Measurements from ENCODE around the gene AKIRIN2. TPM values are rescaled to one million over a fixed set of nuclear protein-coding genes. Genes with fewer than 3 reads are reported as not detected.

The AKIRIN2 gene
- total RNA-seq, 1 donor from 2014 or later, result 34.1 TPM

GRCh38 chr6:87741001-87741650 lies 39.1 kb upstream of the AKIRIN2 start:
- TF ChIP-seq, protein P1, sequence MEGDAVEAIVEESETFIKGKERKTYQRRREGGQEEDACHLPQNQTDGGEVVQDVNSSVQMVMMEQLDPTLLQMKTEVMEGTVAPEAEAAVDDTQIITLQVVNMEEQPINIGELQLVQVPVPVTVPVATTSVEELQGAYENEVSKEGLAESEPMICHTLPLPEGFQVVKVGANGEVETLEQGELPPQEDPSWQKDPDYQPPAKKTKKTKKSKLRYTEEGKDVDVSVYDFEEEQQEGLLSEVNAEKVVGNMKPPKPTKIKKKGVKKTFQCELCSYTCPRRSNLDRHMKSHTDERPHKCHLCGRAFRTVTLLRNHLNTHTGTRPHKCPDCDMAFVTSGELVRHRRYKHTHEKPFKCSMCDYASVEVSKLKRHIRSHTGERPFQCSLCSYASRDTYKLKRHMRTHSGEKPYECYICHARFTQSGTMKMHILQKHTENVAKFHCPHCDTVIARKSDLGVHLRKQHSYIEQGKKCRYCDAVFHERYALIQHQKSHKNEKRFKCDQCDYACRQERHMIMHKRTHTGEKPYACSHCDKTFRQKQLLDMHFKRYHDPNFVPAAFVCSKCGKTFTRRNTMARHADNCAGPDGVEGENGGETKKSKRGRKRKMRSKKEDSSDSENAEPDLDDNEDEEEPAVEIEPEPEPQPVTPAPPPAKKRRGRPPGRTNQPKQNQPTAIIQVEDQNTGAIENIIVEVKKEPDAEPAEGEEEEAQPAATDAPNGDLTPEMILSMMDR (IDR thresholded peaks at IDR 0.05; ENCODE audit: insufficient read depth, low read length, poor library complexity, severe bottlenecking), result no peak
- DNase-seq (ENCODE audit: low read depth), result no peak
- H3K36me3 ChIP-seq (ENCODE audit: control insufficient read depth, insufficient read depth, low read length), result no peaks in the 10 kb centered on the region
- no peaks in the 10 kb centered on the region for H3K27me3 ChIP-seq (ENCODE audit: control insufficient read depth, insufficient read depth, low read length)
- no peak overlapping the region for H3K4me3 ChIP-seq (ENCODE audit: low read depth, low read length)

DNA sequence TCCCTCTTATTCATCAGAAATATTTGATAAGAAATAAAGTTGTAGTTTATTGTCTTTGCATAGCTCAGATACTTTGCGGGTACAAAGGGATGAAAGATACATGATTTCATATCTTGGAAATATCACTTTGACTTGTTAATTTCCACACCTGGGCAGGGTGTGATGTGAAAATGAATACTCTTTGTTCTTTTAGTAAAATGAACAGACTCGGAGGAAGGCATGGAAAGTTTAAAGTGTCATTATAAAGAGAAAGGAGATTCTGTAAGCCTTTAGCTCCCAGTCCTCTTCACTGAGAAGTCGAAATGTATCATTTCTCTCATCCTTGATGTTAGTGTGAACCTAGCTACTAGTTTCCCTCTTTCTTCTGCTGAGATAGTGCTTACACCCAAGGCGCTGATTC lies 36.7 kb upstream of the AKIRIN2 start:
- Histone ChIP-seq H3K4me3 (ENCODE audit: low read depth, low read length) (no peak overlapping the region), H3K36me3 (ENCODE audit: control insufficient read depth, insufficient read depth, low read length) (no peaks in the 10 kb centered on the region), H3K27me3 (ENCODE audit: control insufficient read depth, insufficient read depth, low read length) (no peaks in the 10 kb centered on the region)
- no peak for DNase-seq (ENCODE audit: low read depth)
- TF ChIP-seq, protein P1 (IDR thresholded peaks at IDR 0.05; ENCODE audit: insufficient read depth, low read length, poor library complexity, severe bottlenecking), result no peak

GRCh38 chr6:87738000-87738399 lies 36.0 kb upstream of the AKIRIN2 start:
- TF ChIP-seq, protein P1 (IDR thresholded peaks at IDR 0.05; ENCODE audit: insufficient read depth, low read length, poor library complexity, severe bottlenecking), result no peak
- no peak for DNase-seq (ENCODE audit: low read depth)

DNA sequence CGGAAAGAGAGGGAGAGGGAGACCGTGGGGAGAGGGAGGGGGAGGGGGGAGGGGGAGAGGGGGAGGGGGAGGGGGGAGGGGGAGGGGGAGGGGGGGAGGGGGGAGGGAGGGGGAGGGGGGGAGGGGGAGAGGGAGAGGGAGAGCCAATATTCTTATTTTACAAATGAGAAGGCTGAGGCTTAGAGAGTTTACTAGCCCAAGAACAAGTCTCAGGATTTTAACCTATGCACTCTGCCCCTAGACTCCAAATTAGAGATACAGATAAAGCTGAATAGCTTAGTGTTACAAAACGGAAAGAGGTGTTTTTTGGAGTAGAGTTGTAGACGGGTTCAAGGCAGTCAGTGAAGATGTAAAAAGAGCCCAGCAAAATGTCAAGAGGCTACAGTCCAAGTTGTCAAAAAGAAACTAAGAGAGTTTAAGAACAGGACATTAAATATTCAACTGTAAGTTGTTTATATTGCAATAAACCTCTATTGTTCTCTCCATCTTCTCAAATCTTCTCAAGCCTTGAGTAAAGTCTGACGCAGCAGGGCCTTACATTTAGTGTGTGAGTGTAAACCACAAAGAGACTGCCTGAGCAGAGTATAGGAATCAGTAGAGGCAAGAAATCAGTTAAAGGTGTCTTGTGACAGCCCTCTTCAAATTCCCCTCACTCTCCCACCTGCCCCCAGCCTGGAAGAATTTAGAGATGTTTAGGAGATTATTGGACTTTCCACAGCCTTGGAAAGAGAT lies 34.9 kb upstream of the AKIRIN2 start:
- TF ChIP-seq, protein P1 (IDR thresholded peaks at IDR 0.05; ENCODE audit: insufficient read depth, low read length, poor library complexity, severe bottlenecking), result no peak
- H3K36me3 ChIP-seq (ENCODE audit: control insufficient read depth, insufficient read depth, low read length), result no peaks in the 10 kb centered on the region
- no peak for DNase-seq (ENCODE audit: low read depth)
- no peak overlapping the region for H3K4me3 ChIP-seq (ENCODE audit: low read depth, low read length)
- no peaks in the 10 kb centered on the region for H3K27me3 ChIP-seq (ENCODE audit: control insufficient read depth, insufficient read depth, low read length)

More at GRCh38 chr6:87738000-87738399, 36.0 kb upstream of the AKIRIN2 start:
- Histone ChIP-seq H3K4me3 (ENCODE audit: low read depth, low read length) (no peak overlapping the region), H3K36me3 (ENCODE audit: control insufficient read depth, insufficient read depth, low read length) (no peaks in the 10 kb centered on the region), H3K27me3 (ENCODE audit: control insufficient read depth, insufficient read depth, low read length) (no peaks in the 10 kb centered on the region)

GRCh38 chr6:87731818-87732661 lies 30.0 kb upstream of the AKIRIN2 start:
- no peaks in the 10 kb centered on the region for H3K36me3 ChIP-seq (ENCODE audit: control insufficient read depth, insufficient read depth, low read length)
- TF ChIP-seq, protein P1 (IDR thresholded peaks at IDR 0.05; ENCODE audit: insufficient read depth, low read length, poor library complexity, severe bottlenecking), result no peak
- no peak overlapping the region for H3K4me3 ChIP-seq (ENCODE audit: low read depth, low read length)
- H3K27me3 ChIP-seq (ENCODE audit: control insufficient read depth, insufficient read depth, low read length), result no peaks in the 10 kb centered on the region
- peak; percentile 77 for DNase-seq (ENCODE audit: low read depth)

All from kidney epithelial cell (primary cell).